ENCODE measurements around the gene PTPRT. TPM values are rescaled to one million over a fixed set of nuclear protein-coding genes. Genes with fewer than 3 reads are reported as not detected.

PTPRT gene
- total RNA-seq, 1 donor from 2014 or later = not detected

- no peak overlapping the region for H3K27ac Mint-ChIP-seq
- H3K9me3 Mint-ChIP-seq = no peaks in the 10 kb centered on the region
- H3K4me1 Mint-ChIP-seq (ENCODE audit: low read depth) = no peaks in the 10 kb centered on the region
- intact Hi-C loops (cut with micrococcal nuclease) = no loop called here
- no peaks in the 10 kb centered on the region for H3K27me3 Mint-ChIP-seq (ENCODE audit: insufficient read depth)
- H3K4me3 Mint-ChIP-seq = no peak overlapping the region
- H3K36me3 Mint-ChIP-seq (ENCODE audit: low read depth) = no peaks in the 10 kb centered on the region
- no peak for DNase-seq (ENCODE audit: low spot score)
Observed at GRCh38 chr20:42361402-42361970, 828.2 kb downstream of the PTPRT start.

DNA sequence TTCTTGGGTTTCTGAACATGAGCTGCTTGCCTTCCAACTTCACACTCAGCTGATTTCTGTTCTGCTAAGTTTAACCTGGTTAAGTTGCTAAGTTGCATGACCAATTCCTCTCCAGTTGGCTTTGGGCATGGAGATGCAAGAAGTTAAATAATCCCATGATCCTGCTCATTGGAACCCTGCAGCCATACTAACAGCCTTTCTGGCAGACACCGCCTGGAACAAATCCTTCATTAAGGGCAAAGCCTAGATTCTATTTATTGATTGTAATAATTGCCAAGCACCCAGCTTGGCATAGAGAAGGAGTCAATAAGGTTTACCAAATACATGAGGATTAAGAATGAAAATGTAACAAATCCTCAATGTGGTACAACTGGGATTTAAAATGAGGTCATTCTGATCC, 829.1 kb downstream of the PTPRT start:
- Mint-ChIP-seq H3K36me3 (ENCODE audit: low read depth) (no peaks in the 10 kb centered on the region), H3K27ac (no peak overlapping the region), H3K9me3 (no peaks in the 10 kb centered on the region), H3K4me3 (no peak overlapping the region), H3K4me1 (ENCODE audit: low read depth) (no peaks in the 10 kb centered on the region), H3K27me3 (ENCODE audit: insufficient read depth) (no peaks in the 10 kb centered on the region)
- DNase-seq (ENCODE audit: low spot score) = no peak
- intact Hi-C loops (cut with micrococcal nuclease) = no loop called here

DNA sequence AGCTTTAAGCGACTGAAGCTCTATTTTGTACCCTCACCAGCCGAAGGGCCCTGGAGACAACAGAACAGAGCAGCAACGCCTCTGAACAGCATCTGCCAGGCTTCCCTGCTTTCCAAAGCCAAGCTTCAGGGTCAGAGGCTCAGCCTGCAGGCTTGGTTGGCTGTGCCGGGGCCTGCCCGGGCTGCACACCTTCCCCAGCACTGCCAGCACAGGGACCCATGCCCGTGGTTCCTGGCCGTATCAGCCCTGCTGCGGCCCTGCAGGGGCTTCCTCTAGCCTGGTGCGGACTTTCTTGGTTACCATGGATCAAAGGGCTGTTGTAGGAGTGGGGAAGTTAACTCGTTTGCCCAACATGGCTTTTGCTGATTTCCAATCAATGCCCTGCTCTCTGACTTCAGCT, 830.1 kb downstream of the PTPRT start:
- Mint-ChIP-seq H3K4me1 (ENCODE audit: low read depth) (no peaks in the 10 kb centered on the region), H3K27ac (no peak overlapping the region), H3K9me3 (no peaks in the 10 kb centered on the region), H3K36me3 (ENCODE audit: low read depth) (no peaks in the 10 kb centered on the region), H3K4me3 (no peak overlapping the region), H3K27me3 (ENCODE audit: insufficient read depth) (no peaks in the 10 kb centered on the region)
- intact Hi-C loops (cut with micrococcal nuclease) = no loop called here
- DNase-seq (ENCODE audit: low spot score) = no peak

GRCh38 chr20:42352096-42352495, 837.6 kb downstream of the PTPRT start:
- Mint-ChIP-seq H3K9me3 (no peaks in the 10 kb centered on the region), H3K4me1 (ENCODE audit: low read depth) (no peaks in the 10 kb centered on the region), H3K36me3 (ENCODE audit: low read depth) (no peaks in the 10 kb centered on the region), H3K27ac (no peak overlapping the region), H3K4me3 (no peak overlapping the region), H3K27me3 (ENCODE audit: insufficient read depth) (peaks cover 1% of the 10 kb centered on the region)
- DNase-seq (ENCODE audit: low spot score) = no peak
- intact Hi-C loops (cut with micrococcal nuclease) = no loop called here

- intact Hi-C loops (cut with micrococcal nuclease) = no loop called here
- no peak overlapping the region for H3K27ac Mint-ChIP-seq
- no peaks in the 10 kb centered on the region for H3K4me1 Mint-ChIP-seq (ENCODE audit: low read depth)
- H3K9me3 Mint-ChIP-seq = no peaks in the 10 kb centered on the region
- H3K27me3 Mint-ChIP-seq (ENCODE audit: insufficient read depth) = peaks cover 1% of the 10 kb centered on the region
- H3K4me3 Mint-ChIP-seq = no peak overlapping the region
- no peak for DNase-seq (ENCODE audit: low spot score)
- H3K36me3 Mint-ChIP-seq (ENCODE audit: low read depth) = no peaks in the 10 kb centered on the region
Observed at GRCh38 chr20:42350521-42350920, 839.2 kb downstream of the PTPRT start.

- Mint-ChIP-seq H3K27me3 (ENCODE audit: insufficient read depth) (no peaks in the 10 kb centered on the region), H3K27ac (no peak overlapping the region)
- intact Hi-C loops (cut with micrococcal nuclease) = no loop called here
Observed at GRCh38 chr20:42346189-42347170, 843.2 kb downstream of the PTPRT start.

DNA sequence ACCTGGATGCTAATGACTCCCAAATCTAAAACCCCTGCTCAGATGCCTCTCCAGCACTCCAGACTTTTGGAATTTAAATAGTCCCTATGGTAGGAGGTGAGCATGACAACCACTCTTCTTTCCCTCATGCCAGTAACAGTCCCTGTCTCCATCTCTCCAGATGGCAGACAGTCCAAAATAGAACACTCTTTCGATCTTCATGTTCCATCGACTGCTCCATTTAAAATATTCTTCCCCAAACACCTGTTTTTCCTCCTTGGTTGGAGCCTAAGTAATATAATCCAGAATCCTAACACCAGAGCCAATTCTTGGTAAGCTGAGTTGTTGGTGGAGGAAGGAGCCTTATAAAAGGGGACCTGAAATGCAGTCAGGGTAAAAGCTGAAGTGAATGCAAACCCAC, 848.1 kb downstream of the PTPRT start:
- H3K4me3 Mint-ChIP-seq = no peak overlapping the region
- intact Hi-C loops (cut with micrococcal nuclease) = no loop called here

More at GRCh38 chr20:42346189-42347170, 843.2 kb downstream of the PTPRT start:
- no peaks in the 10 kb centered on the region for H3K36me3 Mint-ChIP-seq (ENCODE audit: low read depth)
- no peak overlapping the region for H3K4me3 Mint-ChIP-seq
- no peaks in the 10 kb centered on the region for H3K4me1 Mint-ChIP-seq (ENCODE audit: low read depth)
- DNase-seq (ENCODE audit: low spot score) = no peak
- H3K9me3 Mint-ChIP-seq = no peaks in the 10 kb centered on the region

DNA sequence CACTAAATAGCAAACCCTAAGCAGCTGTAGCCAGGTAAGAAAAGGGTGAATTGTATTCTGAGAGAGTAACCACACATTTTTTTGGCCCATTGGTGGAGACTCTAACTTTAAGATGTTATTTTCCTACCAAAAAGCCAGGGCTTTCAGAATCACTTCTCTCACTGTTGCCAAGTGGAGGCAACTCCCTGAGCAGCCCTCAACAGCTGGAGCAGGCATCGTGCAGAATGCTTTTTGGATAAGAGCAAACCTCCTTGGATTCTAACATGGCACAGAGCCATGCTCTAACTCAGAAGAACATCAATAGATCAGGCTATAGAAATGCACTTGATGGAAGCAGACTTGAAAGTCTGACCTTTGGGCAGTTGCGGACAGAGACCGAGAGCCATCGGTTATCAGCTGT, 849.3 kb downstream of the PTPRT start:
- no peaks in the 10 kb centered on the region for H3K27me3 Mint-ChIP-seq (ENCODE audit: insufficient read depth)
- no peak overlapping the region for H3K27ac Mint-ChIP-seq
- no peaks in the 10 kb centered on the region for H3K36me3 Mint-ChIP-seq (ENCODE audit: low read depth)
- no peaks in the 10 kb centered on the region for H3K9me3 Mint-ChIP-seq
- intact Hi-C loops (cut with micrococcal nuclease) = no loop called here
- no peak for DNase-seq (ENCODE audit: low spot score)
- H3K4me1 Mint-ChIP-seq (ENCODE audit: low read depth) = no peaks in the 10 kb centered on the region
- H3K4me3 Mint-ChIP-seq = no peak overlapping the region

More for the DNA sequence above, 848.1 kb downstream of the PTPRT start:
- Mint-ChIP-seq H3K27me3 (ENCODE audit: insufficient read depth) (no peaks in the 10 kb centered on the region), H3K9me3 (no peaks in the 10 kb centered on the region), H3K4me1 (ENCODE audit: low read depth) (no peaks in the 10 kb centered on the region), H3K27ac (no peak overlapping the region), H3K36me3 (ENCODE audit: low read depth) (no peaks in the 10 kb centered on the region)
- DNase-seq (ENCODE audit: low spot score) = no peak

- no peak for DNase-seq (ENCODE audit: low spot score)
- H3K27ac Mint-ChIP-seq = no peak overlapping the region
- H3K4me3 Mint-ChIP-seq = no peak overlapping the region
- H3K27me3 Mint-ChIP-seq (ENCODE audit: insufficient read depth) = no peaks in the 10 kb centered on the region
- no peaks in the 10 kb centered on the region for H3K36me3 Mint-ChIP-seq (ENCODE audit: low read depth)
- H3K9me3 Mint-ChIP-seq = no peaks in the 10 kb centered on the region
- intact Hi-C loops (cut with micrococcal nuclease) = no loop called here
- H3K4me1 Mint-ChIP-seq (ENCODE audit: low read depth) = no peaks in the 10 kb centered on the region
Observed at GRCh38 chr20:42338294-42339201, 851.2 kb downstream of the PTPRT start.

DNA sequence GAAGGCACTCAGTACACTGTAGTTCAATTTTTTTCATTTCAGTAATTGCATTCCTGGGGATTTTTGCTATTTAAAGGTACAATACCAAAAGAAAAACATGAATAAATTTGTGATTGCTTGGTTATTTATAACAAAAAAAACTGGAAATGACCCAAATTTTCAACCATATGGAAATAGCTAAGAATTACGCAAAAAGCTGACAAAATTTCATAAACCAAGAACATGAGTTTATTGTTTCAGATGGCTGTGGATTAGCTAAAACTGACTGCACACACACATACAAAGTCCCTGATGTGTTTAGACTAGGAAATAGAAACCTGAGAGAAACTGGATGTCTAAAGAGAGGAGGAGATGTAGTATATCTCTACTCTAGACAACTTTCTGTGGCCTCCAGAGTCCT, 853.1 kb downstream of the PTPRT start:
- no peaks in the 10 kb centered on the region for H3K27me3 Mint-ChIP-seq (ENCODE audit: insufficient read depth)
- no peaks in the 10 kb centered on the region for H3K36me3 Mint-ChIP-seq (ENCODE audit: low read depth)
- no peak overlapping the region for H3K4me3 Mint-ChIP-seq
- H3K4me1 Mint-ChIP-seq (ENCODE audit: low read depth) = no peaks in the 10 kb centered on the region
- no peaks in the 10 kb centered on the region for H3K9me3 Mint-ChIP-seq
- intact Hi-C loops (cut with micrococcal nuclease) = no loop called here
- no peak overlapping the region for H3K27ac Mint-ChIP-seq
- DNase-seq (ENCODE audit: low spot score) = no peak

GRCh38 chr20:42319252-42320013, 870.3 kb downstream of the PTPRT start:
- Mint-ChIP-seq H3K36me3 (ENCODE audit: low read depth) (no peaks in the 10 kb centered on the region), H3K4me1 (ENCODE audit: low read depth) (no peaks in the 10 kb centered on the region), H3K4me3 (no peak overlapping the region), H3K9me3 (peaks cover 9% of the 10 kb centered on the region), H3K27ac (no peak overlapping the region), H3K27me3 (ENCODE audit: insufficient read depth) (no peaks in the 10 kb centered on the region)
- intact Hi-C loops (cut with micrococcal nuclease) = no loop called here
- DNase-seq (ENCODE audit: low spot score) = no peak

DNA sequence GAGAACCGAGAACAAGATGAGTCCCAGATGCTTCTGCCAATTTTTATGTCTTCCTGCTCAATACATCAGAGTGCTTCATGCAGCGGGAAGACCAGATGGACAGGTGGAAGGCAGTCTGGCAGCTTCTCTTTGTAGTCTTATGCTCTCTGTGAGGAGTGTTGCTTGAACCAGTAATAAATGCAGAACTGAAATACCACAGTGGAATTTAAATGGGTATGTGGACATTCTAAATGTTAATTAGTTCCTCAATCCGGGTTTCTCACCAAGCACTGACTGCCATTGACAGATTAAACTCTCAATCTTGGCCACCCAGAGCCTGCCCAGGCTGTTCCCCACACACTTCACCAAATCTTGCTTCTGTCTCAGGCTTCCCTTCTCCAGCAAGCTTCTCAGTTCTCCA, 876.0 kb downstream of the PTPRT start:
- intact Hi-C loops (cut with micrococcal nuclease) = no loop called here
- Mint-ChIP-seq H3K4me3 (no peak overlapping the region), H3K27ac (no peak overlapping the region), H3K4me1 (ENCODE audit: low read depth) (no peaks in the 10 kb centered on the region), H3K27me3 (ENCODE audit: insufficient read depth) (no peaks in the 10 kb centered on the region), H3K9me3 (peaks cover 9% of the 10 kb centered on the region), H3K36me3 (ENCODE audit: low read depth) (no peaks in the 10 kb centered on the region)
- no peak for DNase-seq (ENCODE audit: low spot score)

All from activated T-helper 1 cell treated with anti-CD3 and anti-CD28 coated beads, Interleukin-12 subunit alpha, Interleukin-12 subunit beta, Interleukin-2, Interleukin-4 antibody, amounts not matched to agents 30 ng/mL and 10 ng/mL and 1 ng/mL, durations not matched to agents 14 hours and 24 hours and 36 hours (primary cell).